Measurements from ENCODE around the gene USB1. TPM values are rescaled to one million over a fixed set of nuclear protein-coding genes. Genes with fewer than 3 reads are reported as not detected.

Gene USB1
- total RNA-seq, 2 experiments from 2014 or later: 37.3 to 38.5 TPM

DNA sequence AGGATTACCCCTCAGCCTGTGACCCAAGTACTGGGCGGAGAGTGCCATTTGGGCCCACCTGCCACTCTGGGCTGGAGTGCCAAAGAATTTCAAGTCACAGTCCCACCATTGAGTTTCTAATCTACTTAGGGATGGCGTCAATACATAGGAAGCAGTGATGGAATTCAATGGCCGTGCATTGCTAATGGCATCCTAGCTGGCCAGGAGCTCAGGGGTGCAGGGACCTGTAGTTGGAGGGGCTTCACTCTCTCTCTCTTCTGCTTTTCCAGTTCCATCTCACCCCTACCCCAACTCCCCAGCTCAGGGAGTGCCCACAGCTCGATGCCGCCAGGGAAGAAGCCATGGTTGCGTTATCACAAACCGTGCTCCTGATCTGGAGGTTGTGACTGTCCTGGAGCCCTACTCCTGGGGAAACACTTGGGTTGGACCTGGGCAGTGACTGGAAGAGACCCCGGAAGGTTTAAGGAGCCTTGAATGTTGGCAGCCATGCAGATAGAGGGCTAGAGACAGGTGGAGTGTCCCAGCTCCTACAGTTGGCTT lies 26.8 kb downstream of the USB1 start:
- intact Hi-C loops (cut with DNase I, micrococcal nuclease): loop anchor here (5.0 to 10.0 kb wide), 4 partner anchors 167 to 367 kb away; partner anchors contain the start of genes CSNK2A2 (in 1 of the 2) and GINS3 (in 1 of the 2)
- no peak overlapping the region for H3K27ac Mint-ChIP-seq
- H3K36me3 Mint-ChIP-seq (ENCODE audit: low read depth): no peaks in the 10 kb centered on the region
- no peaks in the 10 kb centered on the region for H3K9me3 Mint-ChIP-seq (ENCODE audit: low read depth)
- POLR2A ChIA-PET: interaction anchor here (0.5 to 0.7 kb wide), 2 partner anchors 11 to 458 kb away, joined by 3 read pairs; no protein-coding TSS in a partner anchor
- peaks cover 7% of the 10 kb centered on the region for H3K4me1 Mint-ChIP-seq
- DNase-seq (no peak), ATAC-seq (no peak)
- H3K27me3 Mint-ChIP-seq: peaks cover 5% of the 10 kb centered on the region
- CTCF ChIA-PET: interaction anchor here (0.6 kb wide), 1 partner anchor 94 kb away, joined by 3 read pairs; no protein-coding TSS in a partner anchor
- H3K4me3 Mint-ChIP-seq: no peak overlapping the region

DNA sequence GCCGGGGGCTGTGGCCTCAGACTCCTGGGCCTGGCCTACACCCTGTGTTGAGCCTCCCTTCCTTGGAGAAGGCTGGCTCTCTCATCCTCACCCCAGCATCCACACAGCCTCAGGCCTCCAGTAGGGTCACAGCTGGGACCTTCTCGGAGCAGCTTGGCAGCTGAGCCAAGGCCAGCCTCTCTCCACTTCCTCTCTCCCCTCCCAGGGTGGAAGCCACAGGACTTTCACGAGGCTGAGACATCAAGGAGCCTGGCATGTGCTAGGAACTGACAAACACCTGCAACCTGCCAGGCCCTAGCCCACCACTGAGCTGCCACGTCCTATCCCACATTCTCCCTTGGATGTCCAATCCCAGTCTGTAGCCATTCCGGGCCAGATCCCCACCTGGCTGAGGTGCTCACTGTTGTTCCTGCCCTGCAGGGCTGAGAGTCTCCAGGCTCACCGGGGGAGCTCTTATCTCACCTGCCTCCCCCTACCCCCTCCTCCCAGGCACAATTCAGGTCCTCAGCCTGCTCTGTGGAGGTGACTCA lies 27.4 kb downstream of the USB1 start:
- peaks cover 5% of the 10 kb centered on the region for H3K27me3 Mint-ChIP-seq
- ChIA-PET POLR2A (interaction anchor here (0.7 kb wide), 1 partner anchor 11 kb away, joined by 3 read pairs; no protein-coding TSS in a partner anchor), CTCF (interaction anchor here (0.6 kb wide), 2 partner anchors 67 to 93 kb away, joined by 3 read pairs; no protein-coding TSS in a partner anchor)
- no peak for ATAC-seq
- no peak for DNase-seq
- H3K36me3 Mint-ChIP-seq (ENCODE audit: low read depth): no peaks in the 10 kb centered on the region
- intact Hi-C loops (cut with DNase I, micrococcal nuclease): loop anchor here (5.0 to 10.0 kb wide), 4 partner anchors 166 to 366 kb away; partner anchors contain the start of genes CSNK2A2 (in 1 of the 2) and GINS3 (in 1 of the 2)
- no peaks in the 10 kb centered on the region for H3K9me3 Mint-ChIP-seq (ENCODE audit: low read depth)
- peaks cover 7% of the 10 kb centered on the region for H3K4me1 Mint-ChIP-seq
- H3K27ac Mint-ChIP-seq: no peak overlapping the region
- H3K4me3 Mint-ChIP-seq: no peak overlapping the region

DNA sequence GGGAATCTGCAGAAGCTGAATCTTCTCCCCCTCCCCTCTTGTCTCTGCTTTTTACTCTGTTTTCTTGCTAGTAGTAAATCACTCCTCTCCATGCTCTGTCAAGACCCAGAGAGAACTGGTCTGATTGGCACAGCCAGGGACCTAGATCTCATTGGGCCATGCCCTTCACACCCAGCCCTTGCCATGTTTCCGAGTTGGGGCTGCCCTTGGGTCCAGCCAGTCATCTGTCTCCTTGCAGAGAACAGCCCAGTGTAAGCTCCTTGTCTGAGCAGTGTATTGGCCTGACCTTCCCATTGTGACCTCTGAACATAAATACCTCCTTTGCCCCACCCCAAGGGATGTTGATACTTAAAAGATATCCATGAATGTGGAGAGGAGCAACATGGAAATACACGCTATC lies 28.2 kb downstream of the USB1 start:
- DNase-seq (no peak), ATAC-seq (no peak)
- Mint-ChIP-seq H3K27me3 (peaks cover 5% of the 10 kb centered on the region), H3K4me1 (peaks cover 7% of the 10 kb centered on the region), H3K4me3 (no peak overlapping the region), H3K9me3 (ENCODE audit: low read depth) (no peaks in the 10 kb centered on the region), H3K27ac (no peak overlapping the region), H3K36me3 (ENCODE audit: low read depth) (no peaks in the 10 kb centered on the region)
- POLR2A ChIA-PET: no interaction called here
- CTCF ChIA-PET: no interaction called here
- intact Hi-C loops (cut with DNase I, micrococcal nuclease): loop anchor here (5.0 to 10.0 kb wide), 4 partner anchors 165 to 365 kb away; partner anchors contain the start of genes CSNK2A2 (in 1 of the 2) and GINS3 (in 1 of the 2)

DNA sequence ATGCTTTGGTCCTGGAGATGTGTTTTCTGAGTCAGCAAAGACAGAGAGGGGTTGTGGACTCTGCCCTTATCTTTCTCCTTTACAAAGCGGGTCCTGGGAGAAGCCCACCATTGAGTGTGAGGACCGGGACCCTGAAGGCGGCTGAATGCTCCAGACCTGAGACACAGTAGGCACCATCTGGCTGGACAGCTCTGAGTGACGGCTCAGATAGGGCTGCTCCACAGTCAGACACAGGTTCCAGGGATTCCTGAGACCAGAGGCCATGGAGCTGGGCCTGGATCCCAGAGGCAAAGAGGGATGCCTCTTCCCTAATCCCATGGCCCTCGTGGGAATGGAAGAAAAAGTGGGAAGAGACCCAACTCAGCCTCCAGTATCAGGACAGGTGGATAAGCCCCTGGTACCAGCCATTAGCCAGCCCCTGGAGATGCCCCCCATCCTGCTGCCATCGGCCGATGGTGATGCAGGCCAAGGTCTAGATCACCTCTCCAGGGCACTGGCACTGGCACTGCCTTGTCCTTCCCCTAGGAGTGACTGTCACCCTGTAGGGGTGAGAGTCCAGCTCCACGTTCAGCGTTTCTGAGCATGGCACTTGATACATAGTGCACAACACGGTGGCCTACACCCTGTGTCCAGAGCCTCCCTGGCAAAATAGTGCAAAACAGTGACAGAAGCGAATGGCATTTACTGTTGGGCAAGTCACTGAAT lies 29.1 kb downstream of the USB1 start:
- ATAC-seq (no peak), DNase-seq (no peak)
- POLR2A ChIA-PET: no interaction called here
- H3K4me3 Mint-ChIP-seq: no peak overlapping the region
- no peaks in the 10 kb centered on the region for H3K9me3 Mint-ChIP-seq (ENCODE audit: low read depth)
- H3K36me3 Mint-ChIP-seq (ENCODE audit: low read depth): no peaks in the 10 kb centered on the region
- H3K4me1 Mint-ChIP-seq: no peaks in the 10 kb centered on the region
- H3K27me3 Mint-ChIP-seq: peaks cover 2% of the 10 kb centered on the region
- intact Hi-C loops (cut with DNase I, micrococcal nuclease): no loop called here
- CTCF ChIA-PET: interaction anchor here (0.6 to 1.4 kb wide), 2 partner anchors 67 to 97 kb away, joined by 3 to 4 read pairs; no protein-coding TSS in a partner anchor
- no peak overlapping the region for H3K27ac Mint-ChIP-seq

DNA sequence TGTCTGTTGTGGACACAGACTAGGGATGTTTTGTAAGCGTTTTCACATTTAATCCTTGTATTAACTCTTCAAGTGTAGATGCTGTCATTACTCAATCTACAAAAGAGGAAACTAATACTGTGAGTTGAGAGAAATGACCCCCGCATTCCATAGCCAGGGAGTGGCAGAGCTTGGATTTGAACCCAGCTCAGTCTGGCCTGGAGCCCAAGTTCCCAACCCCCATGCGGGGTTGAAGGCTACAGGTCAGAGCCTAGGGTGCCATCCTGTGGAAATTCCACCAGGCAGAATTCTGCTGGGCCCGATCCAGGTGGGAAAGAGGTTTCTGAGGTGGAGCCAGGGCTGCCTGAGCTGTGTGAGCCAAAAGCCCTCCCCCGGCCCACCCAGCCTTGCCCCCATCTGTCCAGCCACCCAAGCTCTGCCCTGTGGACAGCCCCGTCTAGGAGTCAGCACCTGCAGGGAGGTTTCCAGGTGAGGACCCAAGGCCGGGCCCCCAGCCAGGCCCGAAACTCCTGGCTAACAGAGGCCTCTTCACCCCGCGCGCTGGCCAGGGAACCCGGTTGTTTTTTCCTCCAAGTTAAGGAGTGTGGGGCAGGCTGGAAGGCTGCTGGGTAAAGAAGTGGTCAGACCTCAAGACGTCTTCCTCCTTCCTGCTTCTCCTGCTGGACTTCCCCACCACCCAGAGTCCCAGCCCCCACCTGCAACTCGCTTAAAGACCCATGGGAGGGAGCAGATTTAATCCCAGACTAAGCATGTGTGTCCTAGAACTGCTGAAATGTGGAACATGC lies 30.0 kb downstream of the USB1 start:
- Mint-ChIP-seq H3K9me3 (ENCODE audit: low read depth) (no peaks in the 10 kb centered on the region), H3K27me3 (peaks cover 2% of the 10 kb centered on the region), H3K4me3 (no peak overlapping the region), H3K27ac (no peak overlapping the region), H3K36me3 (ENCODE audit: low read depth) (no peaks in the 10 kb centered on the region), H3K4me1 (no peaks in the 10 kb centered on the region)
- DNase-seq (no peak), ATAC-seq (no peak)
- ChIA-PET CTCF (interaction anchor here (0.6 to 1.4 kb wide), 3 partner anchors 12 to 275 kb away, joined by 3 to 4 read pairs (median 4); no protein-coding TSS in a partner anchor), POLR2A (no interaction called here)
- intact Hi-C loops (cut with DNase I, micrococcal nuclease): no loop called here

DNA sequence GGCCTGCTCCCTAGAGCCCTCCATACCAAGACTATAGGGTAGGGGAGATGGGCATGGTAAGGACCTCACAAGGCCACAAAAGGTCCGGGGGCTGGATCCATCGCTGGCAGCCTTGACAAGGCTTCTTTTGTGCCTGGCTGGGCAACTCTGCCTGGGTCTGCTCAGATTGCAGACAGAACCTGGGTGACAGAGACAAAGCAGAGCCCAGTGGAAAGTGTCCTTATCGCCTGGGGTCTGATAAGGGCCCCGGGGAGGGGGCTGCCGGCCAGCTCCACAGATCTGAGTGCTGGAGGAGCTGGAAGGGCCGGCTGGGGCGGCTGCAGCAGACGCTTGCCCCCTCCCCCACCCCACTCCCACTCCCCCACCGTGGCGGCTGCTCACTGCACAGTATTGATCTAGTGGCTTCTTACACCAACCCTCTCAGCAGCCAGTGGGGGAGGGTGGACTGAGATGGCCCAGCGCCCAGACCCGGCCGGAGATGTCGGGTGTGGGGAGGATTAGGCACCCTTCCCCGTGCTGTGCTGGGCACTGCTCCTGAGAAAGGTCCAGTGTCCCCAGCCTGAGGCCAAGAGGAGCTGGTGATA lies 31.6 kb downstream of the USB1 start:
- intact Hi-C loops (cut with DNase I, micrococcal nuclease): no loop called here
- H3K4me1 Mint-ChIP-seq: no peaks in the 10 kb centered on the region
- no peak overlapping the region for H3K27ac Mint-ChIP-seq
- no peaks in the 10 kb centered on the region for H3K9me3 Mint-ChIP-seq (ENCODE audit: low read depth)
- ChIA-PET POLR2A (no interaction called here), CTCF (interaction anchor here (0.9 to 1.1 kb wide), 2 partner anchors 25 to 94 kb away, joined by 3 read pairs; no protein-coding TSS in a partner anchor)
- no peak overlapping the region for H3K4me3 Mint-ChIP-seq
- ATAC-seq (no peak), DNase-seq (no peak)
- no peaks in the 10 kb centered on the region for H3K36me3 Mint-ChIP-seq (ENCODE audit: low read depth)
- H3K27me3 Mint-ChIP-seq: peaks cover 2% of the 10 kb centered on the region

DNA sequence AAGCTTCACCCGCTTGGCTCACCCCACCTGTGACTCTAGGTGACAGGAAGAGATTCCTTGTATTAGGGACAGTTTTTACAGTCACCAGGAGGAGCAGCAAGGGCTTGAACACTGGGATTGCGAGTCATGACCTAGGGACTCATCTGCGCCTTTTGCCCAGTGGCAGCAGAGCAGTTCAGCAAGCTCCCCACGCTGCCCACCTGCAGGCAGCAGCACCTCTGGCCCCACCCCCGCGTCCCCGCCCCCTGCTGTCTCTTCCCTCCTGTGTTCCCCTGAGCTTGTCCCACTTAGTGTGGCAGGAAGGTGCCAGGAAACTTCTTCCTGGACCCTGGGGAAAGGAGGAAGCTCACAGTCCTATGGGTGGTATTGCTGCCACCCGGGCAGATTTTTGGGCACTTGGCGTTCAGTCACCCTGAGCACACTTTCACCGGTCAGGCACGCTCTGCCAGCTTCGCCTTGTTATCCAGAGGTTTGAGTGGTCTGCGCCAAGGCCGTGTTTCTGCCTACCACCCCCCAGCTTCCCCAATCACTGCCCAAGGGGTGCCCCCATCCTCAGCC lies 33.0 kb downstream of the USB1 start:
- CTCF ChIA-PET: interaction anchor here (0.9 to 1.3 kb wide), 2 partner anchors 11 to 23 kb away, joined by 3 to 5 read pairs; no protein-coding TSS in a partner anchor
- no peak overlapping the region for H3K4me3 Mint-ChIP-seq
- ATAC-seq: no peak
- POLR2A ChIA-PET: no interaction called here
- H3K27ac Mint-ChIP-seq: no peak overlapping the region
- H3K36me3 Mint-ChIP-seq (ENCODE audit: low read depth): no peaks in the 10 kb centered on the region
- intact Hi-C loops (cut with DNase I, micrococcal nuclease): no loop called here
- no peaks in the 10 kb centered on the region for H3K27me3 Mint-ChIP-seq
- H3K4me1 Mint-ChIP-seq: no peaks in the 10 kb centered on the region
- H3K9me3 Mint-ChIP-seq (ENCODE audit: low read depth): no peaks in the 10 kb centered on the region
- DNase-seq: no peak

DNA sequence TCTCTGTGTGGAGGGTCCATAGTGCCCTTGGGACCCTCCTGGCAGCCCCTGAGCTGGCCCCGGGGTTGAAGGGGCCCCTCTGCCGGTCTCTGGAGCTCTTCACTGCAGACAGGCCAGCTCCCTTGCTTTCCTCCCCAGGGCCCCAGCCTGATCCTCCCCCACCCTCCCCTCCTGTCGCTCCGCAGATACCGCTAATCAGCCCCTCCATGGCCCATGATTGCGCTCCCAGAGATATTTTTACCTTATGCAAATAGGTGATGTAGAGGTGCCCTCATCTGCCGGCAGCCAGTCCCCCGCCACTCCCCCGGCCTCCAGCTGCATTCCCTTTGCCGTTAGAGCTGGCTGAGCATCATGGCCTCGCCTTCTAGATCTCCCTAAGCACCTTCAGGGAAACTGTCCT lies 33.6 kb downstream of the USB1 start:
- CTCF ChIA-PET: interaction anchor here (0.5 to 1.3 kb wide), 2 partner anchors 11 to 62 kb away, joined by 3 to 5 read pairs; no protein-coding TSS in a partner anchor
- H3K27ac Mint-ChIP-seq: no peak overlapping the region

DNA sequence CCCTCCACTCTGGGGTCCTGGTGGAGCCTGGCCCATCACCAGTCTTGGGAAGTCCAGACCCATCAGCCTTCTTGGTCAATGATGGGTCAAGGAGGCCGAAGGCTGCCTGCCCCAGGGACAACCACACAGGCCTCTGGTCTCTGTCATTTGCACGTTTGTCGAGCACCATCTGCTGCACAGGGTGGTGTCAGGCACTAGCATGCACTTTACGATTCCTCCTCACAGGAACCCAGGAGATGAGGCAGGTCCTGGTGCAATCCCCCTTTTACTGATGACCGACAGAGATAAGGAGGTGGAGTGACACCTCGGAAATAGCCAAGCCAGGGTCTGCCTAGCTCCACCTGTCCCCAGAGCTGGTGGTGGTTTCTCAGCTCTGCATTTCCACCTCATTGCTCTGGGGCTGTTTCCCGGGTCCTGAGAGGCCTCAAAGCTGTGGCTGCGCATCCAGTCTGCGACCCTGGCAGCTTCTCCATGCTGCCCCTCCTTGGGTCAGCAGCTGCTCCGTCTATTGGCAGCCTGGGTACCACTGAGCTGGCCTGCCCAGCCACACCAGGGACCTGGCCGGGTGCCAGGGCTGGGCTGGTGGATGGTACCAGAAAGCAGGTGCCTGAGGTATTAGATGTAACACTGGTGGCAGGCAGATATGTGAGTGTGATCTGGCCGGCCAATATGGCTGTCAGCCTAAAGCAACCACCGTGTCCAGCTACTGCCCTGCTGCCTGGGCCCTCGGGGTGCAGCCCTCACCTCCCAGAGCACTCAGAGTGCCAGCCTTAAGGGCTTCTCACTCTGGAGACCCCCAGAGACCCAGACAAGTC lies 34.4 kb downstream of the USB1 start:
- CTCF ChIA-PET: interaction anchor here (1.3 kb wide), 1 partner anchor 12 kb away, joined by 5 read pairs; no protein-coding TSS in a partner anchor
- Mint-ChIP-seq H3K27ac (no peak overlapping the region), H3K36me3 (ENCODE audit: low read depth) (no peaks in the 10 kb centered on the region), H3K4me1 (no peaks in the 10 kb centered on the region), H3K4me3 (no peak overlapping the region), H3K27me3 (no peaks in the 10 kb centered on the region), H3K9me3 (ENCODE audit: low read depth) (no peaks in the 10 kb centered on the region)
- ATAC-seq: no peak
- DNase-seq: no peak
- intact Hi-C loops (cut with DNase I, micrococcal nuclease): no loop called here
- POLR2A ChIA-PET: no interaction called here

More for the DNA sequence above, 33.6 kb downstream of the USB1 start:
- no peak for ATAC-seq
- Mint-ChIP-seq H3K27me3 (no peaks in the 10 kb centered on the region), H3K36me3 (ENCODE audit: low read depth) (no peaks in the 10 kb centered on the region), H3K4me1 (no peaks in the 10 kb centered on the region), H3K4me3 (no peak overlapping the region), H3K9me3 (ENCODE audit: low read depth) (no peaks in the 10 kb centered on the region)
- DNase-seq: no peak
- POLR2A ChIA-PET: no interaction called here
- intact Hi-C loops (cut with DNase I, micrococcal nuclease): no loop called here

DNA sequence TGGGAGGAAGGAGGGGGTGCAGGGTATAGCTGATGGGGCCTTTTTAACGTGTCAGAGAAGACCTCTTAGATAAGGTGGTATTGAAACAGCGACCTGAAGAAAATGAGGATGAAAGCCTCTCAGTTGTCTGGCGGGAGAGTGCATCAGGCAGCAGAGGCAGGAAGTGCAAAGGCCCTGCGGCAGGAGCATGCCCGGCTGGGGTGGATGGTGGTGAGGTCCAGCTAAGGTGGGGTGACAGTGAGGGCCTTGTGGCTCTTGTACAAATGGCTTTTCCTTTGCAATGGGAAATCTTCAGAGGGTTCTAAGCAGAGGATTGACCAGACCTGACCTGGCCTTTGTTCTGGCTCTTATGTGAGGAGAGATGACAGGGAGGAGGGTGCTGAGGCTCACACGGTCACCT lies 35.7 kb downstream of the USB1 start:
- POLR2A ChIA-PET: no interaction called here
- Mint-ChIP-seq H3K27ac (no peak overlapping the region), H3K36me3 (ENCODE audit: low read depth) (no peaks in the 10 kb centered on the region), H3K4me1 (no peaks in the 10 kb centered on the region), H3K4me3 (no peak overlapping the region), H3K9me3 (ENCODE audit: low read depth) (no peaks in the 10 kb centered on the region), H3K27me3 (no peaks in the 10 kb centered on the region)
- DNase-seq (no peak), ATAC-seq (no peak)
- intact Hi-C loops (cut with DNase I, micrococcal nuclease): no loop called here
- CTCF ChIA-PET: interaction anchor here (0.6 kb wide), 1 partner anchor 341 kb away, joined by 4 read pairs; no protein-coding TSS in a partner anchor
